Measurements from ENCODE around the gene EVL. TPM values are rescaled to one million over a fixed set of nuclear protein-coding genes. Genes with fewer than 3 reads are reported as not detected.
A peak's percentile ranks its signal among the peaks of the same experiment; 100 is the strongest.

Gene EVL
- total and polyA plus RNA-seq, 10 of the 15 experiments (the other 5 are each of a cell fraction or from before 2014, with no cell fraction given), result 11.9 to 341 (median 89.8) TPM

DNA sequence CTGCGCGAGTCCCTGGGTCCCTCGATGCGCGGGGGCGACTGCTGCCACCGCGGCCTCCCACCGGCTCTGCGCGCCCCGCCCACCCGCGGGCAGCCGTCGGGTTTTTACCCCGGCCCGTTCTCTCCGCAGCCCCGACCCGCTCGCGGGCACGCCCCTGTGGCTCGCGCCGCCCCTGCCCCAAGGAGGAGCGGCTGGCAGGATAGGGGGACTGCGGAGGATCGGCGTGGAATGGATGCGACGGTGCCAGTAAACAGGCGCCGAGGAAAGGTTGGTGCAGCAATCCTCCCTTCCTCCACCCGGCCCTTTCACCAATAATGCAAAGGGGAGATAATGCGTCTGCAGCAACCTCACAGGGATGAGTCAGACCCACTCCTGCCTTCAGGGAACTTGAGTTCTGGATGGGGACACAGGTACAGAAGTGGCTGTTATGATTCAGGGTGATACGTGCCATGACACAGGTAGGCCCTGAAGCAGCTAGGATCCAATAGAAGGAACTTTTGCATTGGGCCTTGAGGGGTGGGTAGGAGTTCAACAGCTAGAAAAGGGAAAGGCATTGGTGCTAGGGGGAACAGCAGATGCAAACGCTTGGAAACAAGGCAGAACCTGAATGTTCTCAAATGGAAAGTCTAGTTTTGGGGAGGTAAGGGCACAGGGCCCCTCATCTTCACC is 94.8 kb downstream of the EVL start:
- H3K4me3 ChIP-seq, result peak overlapping the region; percentile 63; the same call in 1 of the 2 replicates
- BruUV-seq (replicated peaks), result no TSS peak

More for the DNA sequence above, 94.8 kb downstream of the EVL start:
- RAD21 ChIA-PET (ENCODE audit: unreplicated experiment), result interaction anchor here (0.6 kb wide), 1 partner anchor 130 kb away, joined by 3 read pairs; no protein-coding TSS in a partner anchor
- in situ Hi-C loops (cut with MboI), result no loop called here
- intact Hi-C loops (cut with micrococcal nuclease; ENCODE audit: unreplicated experiment), result no loop called here
- no peaks in the 10 kb centered on the region; the same call in 2 of the 3 replicates for H3K9me3 ChIP-seq (replicated peaks; ENCODE audit: control insufficient read depth, insufficient read depth, low read length)
- SMC1A ChIA-PET (ENCODE audit: uncharacterized antibody, unreplicated experiment), result no interaction called here
- no peak overlapping the region for H3K27ac ChIP-seq (ENCODE audit: control insufficient read depth, insufficient read depth)
- H3K36me3 ChIP-seq (ENCODE audit: control insufficient read depth in 2 of 2, insufficient read depth in 2 of 2, low read length in 1 of 2), result no peaks in the 10 kb centered on the region
- TF ChIP-seq IKZF1 (conservative IDR thresholded peaks at IDR 0.05), result 0 out of 2 replicates have a peak, but pooled peaks have one; percentile 20
- no peak for TF ChIP-seq IRF4 (IDR thresholded peaks at IDR 0.05; ENCODE audit: low read depth, low read length)
- TF ChIP-seq NRF1 (conservative IDR thresholded peaks at IDR 0.05; ENCODE audit: low read depth, low read length), result no peak
- TF ChIP-seq, protein P1, sequence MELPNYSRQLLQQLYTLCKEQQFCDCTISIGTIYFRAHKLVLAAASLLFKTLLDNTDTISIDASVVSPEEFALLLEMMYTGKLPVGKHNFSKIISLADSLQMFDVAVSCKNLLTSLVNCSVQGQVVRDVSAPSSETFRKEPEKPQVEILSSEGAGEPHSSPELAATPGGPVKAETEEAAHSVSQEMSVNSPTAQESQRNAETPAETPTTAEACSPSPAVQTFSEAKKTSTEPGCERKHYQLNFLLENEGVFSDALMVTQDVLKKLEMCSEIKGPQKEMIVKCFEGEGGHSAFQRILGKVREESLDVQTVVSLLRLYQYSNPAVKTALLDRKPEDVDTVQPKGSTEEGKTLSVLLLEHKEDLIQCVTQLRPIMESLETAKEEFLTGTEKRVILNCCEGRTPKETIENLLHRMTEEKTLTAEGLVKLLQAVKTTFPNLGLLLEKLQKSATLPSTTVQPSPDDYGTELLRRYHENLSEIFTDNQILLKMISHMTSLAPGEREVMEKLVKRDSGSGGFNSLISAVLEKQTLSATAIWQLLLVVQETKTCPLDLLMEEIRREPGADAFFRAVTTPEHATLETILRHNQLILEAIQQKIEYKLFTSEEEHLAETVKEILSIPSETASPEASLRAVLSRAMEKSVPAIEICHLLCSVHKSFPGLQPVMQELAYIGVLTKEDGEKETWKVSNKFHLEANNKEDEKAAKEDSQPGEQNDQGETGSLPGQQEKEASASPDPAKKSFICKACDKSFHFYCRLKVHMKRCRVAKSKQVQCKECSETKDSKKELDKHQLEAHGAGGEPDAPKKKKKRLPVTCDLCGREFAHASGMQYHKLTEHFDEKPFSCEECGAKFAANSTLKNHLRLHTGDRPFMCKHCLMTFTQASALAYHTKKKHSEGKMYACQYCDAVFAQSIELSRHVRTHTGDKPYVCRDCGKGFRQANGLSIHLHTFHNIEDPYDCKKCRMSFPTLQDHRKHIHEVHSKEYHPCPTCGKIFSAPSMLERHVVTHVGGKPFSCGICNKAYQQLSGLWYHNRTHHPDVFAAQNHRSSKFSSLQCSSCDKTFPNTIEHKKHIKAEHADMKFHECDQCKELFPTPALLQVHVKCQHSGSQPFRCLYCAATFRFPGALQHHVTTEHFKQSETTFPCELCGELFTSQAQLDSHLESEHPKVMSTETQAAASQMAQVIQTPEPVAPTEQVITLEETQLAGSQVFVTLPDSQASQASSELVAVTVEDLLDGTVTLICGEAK (IDR thresholded peaks at IDR 0.05; ENCODE audit: borderline replicate concordance), result no peak
- TF ChIP-seq, protein P2, sequence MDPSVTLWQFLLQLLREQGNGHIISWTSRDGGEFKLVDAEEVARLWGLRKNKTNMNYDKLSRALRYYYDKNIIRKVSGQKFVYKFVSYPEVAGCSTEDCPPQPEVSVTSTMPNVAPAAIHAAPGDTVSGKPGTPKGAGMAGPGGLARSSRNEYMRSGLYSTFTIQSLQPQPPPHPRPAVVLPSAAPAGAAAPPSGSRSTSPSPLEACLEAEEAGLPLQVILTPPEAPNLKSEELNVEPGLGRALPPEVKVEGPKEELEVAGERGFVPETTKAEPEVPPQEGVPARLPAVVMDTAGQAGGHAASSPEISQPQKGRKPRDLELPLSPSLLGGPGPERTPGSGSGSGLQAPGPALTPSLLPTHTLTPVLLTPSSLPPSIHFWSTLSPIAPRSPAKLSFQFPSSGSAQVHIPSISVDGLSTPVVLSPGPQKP (IDR thresholded peaks at IDR 0.05; ENCODE audit: low read depth, low read length), result no peak
- TF ChIP-seq RAD21 (IDR thresholded peaks at IDR 0.05; ENCODE audit: insufficient read depth, low read depth, low read length), result no peak
- no peak for ATAC-seq
- H3K4me1 ChIP-seq (ENCODE audit: control insufficient read depth, insufficient read depth, low read length), result peaks cover 15% of the 10 kb centered on the region
- peaks cover 3 to 5% of the 10 kb centered on the region in 2 experiments; a peak in 3 of 4 replicates for H3K27me3 ChIP-seq (replicated peaks in 1 of 2; ENCODE audit: control insufficient read depth in 2 of 2, insufficient read depth in 2 of 2, low read length in 1 of 2)
- H3K9ac ChIP-seq (ENCODE audit: control insufficient read depth, insufficient read depth, low read length), result no peak overlapping the region
- CTCF ChIA-PET, result no interaction called here
- H4K20me1 ChIP-seq (ENCODE audit: control insufficient read depth, insufficient read depth), result no peaks in the 10 kb centered on the region
- H3K79me2 ChIP-seq (ENCODE audit: control insufficient read depth, insufficient read depth, low read length), result no peaks in the 10 kb centered on the region
- peak overlapping the region; percentile 92 for H3K4me2 ChIP-seq (ENCODE audit: control insufficient read depth, insufficient read depth)
- 16% methylated on average over 39 of the region's 39 CpGs for WGBS (ENCODE audit: insufficient coverage, insufficient replicate concordance, low lambda C conversion rate, missing lambda C conversion rate)
- no peak for FAIRE-seq
- no peak for DNase-seq (ENCODE audit: low read depth, low spot score)
- no peak overlapping the region; the same call in 1 of the 2 replicates for H2AFZ ChIP-seq (ENCODE audit: control insufficient read depth, low read depth, low read length)
- POLR2A ChIA-PET, result interaction anchor here (0.6 kb wide), 1 partner anchor 76 kb away, joined by 4 read pairs; no protein-coding TSS in a partner anchor

Data from GM12878 (cell line).